HEK293 (cell line): ENCODE results near the gene STK11.

Experiments used
- ELK4 ChIP-seq: IDR thresholded peaks from 2 replicates; pipeline ENCODE4 v1.6.1; 2011; ENCODE audit warnings: mild to moderate bottlenecking, low read depth, low read length, borderline replicate concordance
- FEZF1 ChIP-seq: fragments of 450-650 bp; formaldehyde crosslinking; IDR thresholded peaks from 2 replicates; pipeline ENCODE4 v1.5.1; 2016; ENCODE audit warnings: missing biosample characterization, missing genetic modification characterization
- REPIN1 ChIP-seq: fragments of 450-650 bp; formaldehyde crosslinking; IDR thresholded peaks from 2 replicates; pipeline ENCODE4 v1.5.1; 2017; ENCODE audit warnings: missing biosample characterization, missing genetic modification characterization, low read depth
- SP7 ChIP-seq: fragments of 450-650 bp; formaldehyde crosslinking; IDR thresholded peaks from 2 replicates; pipeline ENCODE4 v1.5.1; 2016; ENCODE audit warnings: missing biosample characterization, missing genetic modification characterization
- YY1 ChIP-seq: fragments of 450-650 bp; formaldehyde crosslinking; IDR thresholded peaks from 2 replicates; pipeline ENCODE4 v1.5.1; 2018; ENCODE audit warnings: missing biosample characterization, missing genetic modification characterization
- ZBTB11 ChIP-seq: fragments of 450-650 bp; formaldehyde crosslinking; conservative IDR thresholded peaks from 2 replicates; pipeline ENCODE4 v1.5.1; 2016; ENCODE audit warnings: low read depth, missing biosample characterization, missing genetic modification characterization
- ZBTB48 ChIP-seq: fragments of 450-650 bp; formaldehyde crosslinking; IDR thresholded peaks from 2 replicates; pipeline ENCODE4 v1.5.1; 2016; ENCODE audit warnings: missing biosample characterization, missing genetic modification characterization
- ZBTB6 ChIP-seq: fragments of 450-650 bp; formaldehyde crosslinking; IDR thresholded peaks from 2 replicates; pipeline ENCODE4 v1.5.1; 2017; ENCODE audit warnings: missing biosample characterization, missing genetic modification characterization
- ZNF112 ChIP-seq: fragments of 450-650 bp; formaldehyde crosslinking; IDR thresholded peaks from 2 replicates; pipeline ENCODE4 v1.5.0; 2017; ENCODE audit warnings: missing biosample characterization, missing genetic modification characterization
- ZNF140 ChIP-seq: fragments of 450-650 bp; formaldehyde crosslinking; IDR thresholded peaks from 2 replicates; pipeline ENCODE4 v1.5.1; 2016; ENCODE audit warnings: missing biosample characterization, missing genetic modification characterization
- ZNF184 ChIP-seq: fragments of 450-650 bp; IDR thresholded peaks from 2 replicates; pipeline ENCODE4 v1.5.1; 2018; ENCODE audit warnings: missing biosample characterization, mild to moderate bottlenecking, missing genetic modification characterization
- ZNF202 ChIP-seq: fragments of 450-650 bp; formaldehyde crosslinking; IDR thresholded peaks from 2 replicates; pipeline ENCODE4 v1.5.1; 2016; ENCODE audit warnings: missing biosample characterization, missing genetic modification characterization, borderline replicate concordance
- ZNF26 ChIP-seq: fragments of 450-650 bp; formaldehyde crosslinking; IDR thresholded peaks from 2 replicates; pipeline ENCODE4 v1.5.1; 2016; ENCODE audit warnings: missing biosample characterization, missing genetic modification characterization
- ZNF274 ChIP-seq, 2 experiments: fragments of 200-500 bp in 1 of 2; fragments of 450-650 bp in 1 of 2; sonication (Bioruptor generic) in 1 of 2; formaldehyde crosslinking in 1 of 2; IDR thresholded peaks; 2 replicates each; pipeline versions ENCODE4 v1.5.1 to v1.6.1; 2014 to 2016; ENCODE audit warnings: borderline replicate concordance in 1 of 2, inconsistent platforms in 1 of 2, low read length in 1 of 2, missing biosample characterization in 1 of 2, missing genetic modification characterization in 1 of 2
- ZNF366 ChIP-seq: fragments of 450-650 bp; formaldehyde crosslinking; conservative IDR thresholded peaks from 2 replicates; pipeline ENCODE4 v1.5.1; 2016; ENCODE audit warnings: missing biosample characterization, missing genetic modification characterization
- ZNF391 ChIP-seq: fragments of 450-650 bp; formaldehyde crosslinking; IDR thresholded peaks from 2 replicates; pipeline ENCODE4 v1.5.1; 2016; ENCODE audit warnings: low read depth, missing biosample characterization, missing genetic modification characterization, borderline replicate concordance
- ZNF423 ChIP-seq: fragments of 450-650 bp; formaldehyde crosslinking; IDR thresholded peaks from 2 replicates; pipeline ENCODE4 v1.5.1; 2016; ENCODE audit warnings: missing biosample characterization, missing genetic modification characterization
- ZNF501 ChIP-seq: fragments of 450-650 bp; formaldehyde crosslinking; IDR thresholded peaks from 2 replicates; pipeline ENCODE4 v1.5.1; 2016; ENCODE audit warnings: missing biosample characterization, missing genetic modification characterization
- ZNF529 ChIP-seq: fragments of 450-650 bp; formaldehyde crosslinking; IDR thresholded peaks from 2 replicates; pipeline ENCODE4 v1.5.1; 2017; ENCODE audit warnings: missing genetic modification characterization, missing biosample characterization; ENCODE audit not compliant: insufficient replicate concordance
- ZNF624 ChIP-seq: fragments of 450-650 bp; formaldehyde crosslinking; IDR thresholded peaks from 2 replicates; pipeline ENCODE4 v1.5.1; 2017; ENCODE audit warnings: missing biosample characterization, missing genetic modification characterization
- ZNF626 ChIP-seq: fragments of 450-650 bp; sonication (Bioruptor Pico); formaldehyde crosslinking; IDR thresholded peaks from 2 replicates; pipeline ENCODE4 v1.5.1; 2018; ENCODE audit warnings: missing biosample characterization, missing genetic modification characterization, inconsistent platforms
- ZNF660 ChIP-seq: fragments of 450-650 bp; IDR thresholded peaks from 2 replicates; pipeline ENCODE4 v1.5.1; 2018; ENCODE audit warnings: missing biosample characterization, mild to moderate bottlenecking, missing genetic modification characterization
- ZNF791 ChIP-seq: fragments of 450-650 bp; formaldehyde crosslinking; IDR thresholded peaks from 2 replicates; pipeline ENCODE4 v1.5.1; 2016; ENCODE audit warnings: missing biosample characterization, missing genetic modification characterization
- TF ChIP-seq, protein P1 (sequence below): fragments of 450-650 bp; formaldehyde crosslinking; IDR thresholded peaks from 2 replicates; pipeline ENCODE4; 2016; ENCODE audit warnings: missing biosample characterization, missing genetic modification characterization
- TF ChIP-seq, protein P2 (sequence below): fragments of 450-650 bp; formaldehyde crosslinking; IDR thresholded peaks from 2 replicates; pipeline ENCODE4 v1.5.1; 2016; ENCODE audit warnings: missing biosample characterization, missing genetic modification characterization
- TF ChIP-seq, protein P3 (sequence below): fragments of 450-650 bp; formaldehyde crosslinking; IDR thresholded peaks from 2 replicates; pipeline ENCODE4 v1.5.1; 2016; ENCODE audit warnings: missing biosample characterization, missing genetic modification characterization

STK11 gene

DNA sequence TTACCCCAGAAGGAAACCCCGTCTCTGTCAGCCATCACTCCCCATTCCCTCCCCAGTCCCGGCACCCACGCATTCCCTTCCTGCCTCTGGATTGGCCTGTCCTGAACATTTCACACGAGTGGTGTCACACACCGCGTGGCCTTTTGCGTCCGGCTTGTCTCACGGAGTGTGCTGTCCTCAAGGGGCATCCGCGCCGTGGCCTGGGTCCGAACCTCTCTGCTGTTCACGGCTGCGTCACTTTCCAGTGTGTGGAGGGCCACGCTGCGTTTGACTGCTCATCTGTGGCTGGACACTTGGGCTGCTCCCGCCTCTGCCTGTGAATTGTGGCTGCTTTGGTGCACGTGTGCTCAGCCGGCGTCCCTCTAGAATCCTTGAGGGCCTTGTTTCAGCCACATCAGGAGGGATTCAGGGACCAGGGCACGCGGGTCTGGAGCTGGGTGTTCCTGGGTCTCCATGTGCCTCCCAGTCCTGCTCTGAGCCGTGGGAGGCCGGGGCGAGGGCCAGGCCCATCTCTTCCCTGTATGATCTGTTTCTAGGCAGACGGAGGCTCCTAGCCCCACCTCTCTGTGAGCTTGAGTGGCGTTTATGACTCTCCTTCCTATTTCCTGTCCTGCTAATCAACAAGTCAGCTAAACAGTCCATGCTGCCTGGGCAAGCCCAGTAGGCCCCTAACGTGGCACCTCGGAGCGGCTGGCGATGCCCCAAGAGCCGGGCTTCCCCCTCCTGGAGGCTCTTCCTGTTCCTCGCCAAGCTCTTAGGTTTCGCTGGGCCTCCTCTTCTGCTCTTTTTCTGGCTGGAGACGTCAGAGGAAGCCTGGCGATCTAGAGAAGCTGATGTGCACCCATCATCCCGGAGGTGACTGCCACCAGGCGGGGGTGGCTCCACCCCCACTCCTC lies 8.1 kb downstream of the STK11 start (continued):
- TF ChIP-seq ZNF202 (tag by site-specific recombination) (no peak), YY1 (tag by site-specific recombination) (no peak), FEZF1 (tag by site-specific recombination) (peak; percentile 30; the same call in 1 of the 2 replicates), ZBTB6 (peak; percentile 56; the same call in 1 of the 2 replicates), ZNF501 (tag by site-specific recombination) (no peak), ZNF626 (tag by site-specific recombination) (no peak), ZNF140 (tag by site-specific recombination) (no peak), ELK4 (no peak), ZNF274 (IDR thresholded peaks at IDR 0.05; ENCODE audit: low read length) (no peak), ZNF274 (tag by site-specific recombination; IDR thresholded peaks at IDR 0.05; ENCODE audit: borderline replicate concordance) (no peak), ZNF366 (tag by site-specific recombination) (no peak), ZNF112 (tag by site-specific recombination) (no peak), ZNF624 (tag by site-specific recombination) (no peak), ZBTB48 (tag by site-specific recombination) (0 out of 2 replicates have a peak, but pooled peaks have one; percentile 6), REPIN1 (no peak), ZNF184 (tag by site-specific recombination) (no peak), ZNF26 (tag by site-specific recombination) (no peak), SP7 (tag by site-specific recombination) (peak; percentile 24; the same call in 1 of the 2 replicates), ZNF791 (no peak), ZBTB11 (tag by site-specific recombination) (peak; percentile 51), ZNF423 (tag by site-specific recombination) (no peak), ZNF529 (tag by site-specific recombination) (no peak), ZNF391 (tag by site-specific recombination) (no peak), ZNF660 (tag by site-specific recombination) (peak; percentile 79)
- TF ChIP-seq, protein P1, sequence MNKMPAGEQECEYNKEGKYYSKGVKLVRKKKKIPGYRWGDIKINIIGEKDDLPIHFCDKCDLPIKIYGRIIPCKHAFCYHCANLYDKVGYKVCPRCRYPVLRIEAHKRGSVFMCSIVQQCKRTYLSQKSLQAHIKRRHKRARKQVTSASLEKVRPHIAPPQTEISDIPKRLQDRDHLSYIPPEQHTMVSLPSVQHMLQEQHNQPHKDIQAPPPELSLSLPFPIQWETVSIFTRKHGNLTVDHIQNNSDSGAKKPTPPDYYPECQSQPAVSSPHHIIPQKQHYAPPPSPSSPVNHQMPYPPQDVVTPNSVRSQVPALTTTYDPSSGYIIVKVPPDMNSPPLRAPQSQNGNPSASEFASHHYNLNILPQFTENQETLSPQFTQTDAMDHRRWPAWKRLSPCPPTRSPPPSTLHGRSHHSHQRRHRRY (tag by site-specific recombination) = no peak
- TF ChIP-seq, protein P2, sequence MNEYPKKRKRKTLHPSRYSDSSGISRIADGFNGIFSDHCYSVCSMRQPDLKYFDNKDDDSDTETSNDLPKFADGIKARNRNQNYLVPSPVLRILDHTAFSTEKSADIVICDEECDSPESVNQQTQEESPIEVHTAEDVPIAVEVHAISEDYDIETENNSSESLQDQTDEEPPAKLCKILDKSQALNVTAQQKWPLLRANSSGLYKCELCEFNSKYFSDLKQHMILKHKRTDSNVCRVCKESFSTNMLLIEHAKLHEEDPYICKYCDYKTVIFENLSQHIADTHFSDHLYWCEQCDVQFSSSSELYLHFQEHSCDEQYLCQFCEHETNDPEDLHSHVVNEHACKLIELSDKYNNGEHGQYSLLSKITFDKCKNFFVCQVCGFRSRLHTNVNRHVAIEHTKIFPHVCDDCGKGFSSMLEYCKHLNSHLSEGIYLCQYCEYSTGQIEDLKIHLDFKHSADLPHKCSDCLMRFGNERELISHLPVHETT (tag by site-specific recombination) = no peak
- TF ChIP-seq, protein P3, sequence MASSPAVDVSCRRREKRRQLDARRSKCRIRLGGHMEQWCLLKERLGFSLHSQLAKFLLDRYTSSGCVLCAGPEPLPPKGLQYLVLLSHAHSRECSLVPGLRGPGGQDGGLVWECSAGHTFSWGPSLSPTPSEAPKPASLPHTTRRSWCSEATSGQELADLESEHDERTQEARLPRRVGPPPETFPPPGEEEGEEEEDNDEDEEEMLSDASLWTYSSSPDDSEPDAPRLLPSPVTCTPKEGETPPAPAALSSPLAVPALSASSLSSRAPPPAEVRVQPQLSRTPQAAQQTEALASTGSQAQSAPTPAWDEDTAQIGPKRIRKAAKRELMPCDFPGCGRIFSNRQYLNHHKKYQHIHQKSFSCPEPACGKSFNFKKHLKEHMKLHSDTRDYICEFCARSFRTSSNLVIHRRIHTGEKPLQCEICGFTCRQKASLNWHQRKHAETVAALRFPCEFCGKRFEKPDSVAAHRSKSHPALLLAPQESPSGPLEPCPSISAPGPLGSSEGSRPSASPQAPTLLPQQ (tag by site-specific recombination) = 0 out of 2 replicates have a peak, but pooled peaks have one; percentile 12
